Bladder microvascular endothelial cell (primary cell): ENCODE results near the gene PRDM15. TPM values are rescaled to one million over a fixed set of nuclear protein-coding genes. Genes with fewer than 3 reads are reported as not detected.

Experiments used
- total RNA-seq: library from RNA; depleted of rRNA; stranded (reverse); fragments of >200 nt; gene quantifications from 2 replicates; pipeline ENCODE4 v1.2.3, GENCODE V29; 2014

The PRDM15 gene
- 2.9 and 9.9 TPM in 2 replicates for total RNA-seq

DNA sequence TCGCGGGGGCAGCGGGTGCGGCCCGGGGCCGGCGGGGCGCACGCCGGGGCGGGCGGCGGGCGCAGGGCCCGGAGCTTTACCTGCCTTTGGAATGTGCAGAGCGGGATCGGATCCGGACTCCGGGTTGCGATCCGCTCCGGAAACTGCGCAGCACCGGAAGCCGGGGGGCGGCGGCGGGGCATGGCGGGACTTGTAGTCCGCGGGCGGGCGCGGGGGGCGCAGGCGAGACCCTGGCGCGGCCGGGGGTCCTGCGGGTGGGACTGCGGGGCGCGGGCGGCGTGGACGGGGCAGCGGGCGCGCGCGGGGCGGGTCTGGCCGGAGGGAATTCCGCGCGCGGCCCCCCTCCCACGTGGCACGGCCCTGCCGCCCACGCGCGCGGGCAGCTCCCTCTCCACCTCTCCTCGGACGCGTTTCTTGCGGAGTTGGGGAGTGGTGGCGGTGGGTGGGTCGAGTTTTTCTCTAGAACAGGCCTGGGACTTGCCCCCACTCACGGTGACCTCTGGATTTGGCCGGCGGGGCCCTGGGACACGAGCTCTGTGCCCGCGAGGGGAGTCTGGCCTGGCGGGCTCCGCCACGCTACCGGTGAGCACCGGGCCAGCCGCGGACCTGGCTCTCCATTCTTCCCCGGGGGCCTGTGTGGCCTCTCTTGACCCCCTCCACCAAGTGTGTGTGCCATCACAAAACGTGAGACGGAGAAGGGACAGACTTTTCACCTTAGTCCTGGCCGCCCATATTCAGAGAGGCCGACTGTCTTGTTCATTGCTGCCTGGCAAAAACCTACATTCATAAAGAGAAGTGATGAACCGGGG lies at the start of gene PRDM15:
PRDM15 (minus strand) TSS at position 155 of the 809 bp plus-strand sequence. CDS start 18,981 bp downstream, outside the sequence.

GRCh38 chr21:41766883-41767605 lies 112.1 kb downstream of the PRDM15 start, which contains the start of gene RIPK4:
TSS of gene RIPK4 (minus strand) at chr21:41767052. CDS start at chr21:41767041, 11 bp downstream.

Other genes starting within 250 kb of the PRDM15 start
- gene RIPK4, start 112.3 kb downstream of the PRDM15 start, total RNA-seq: under 0.01 and 0.06 TPM in 2 replicates
- 30.6 and 59.2 TPM in 2 replicates for gene C2CD2, start 74.7 kb upstream of the PRDM15 start, total RNA-seq
- 2.8 and 7.2 TPM in 2 replicates for gene ZBTB21, start 131.0 kb upstream of the PRDM15 start, total RNA-seq
- gene UMODL1, start 192.0 kb upstream of the PRDM15 start, total RNA-seq: not detected in 2 replicates